ENCODE data around the gene CACNA1I.

Gene CACNA1I

DNA sequence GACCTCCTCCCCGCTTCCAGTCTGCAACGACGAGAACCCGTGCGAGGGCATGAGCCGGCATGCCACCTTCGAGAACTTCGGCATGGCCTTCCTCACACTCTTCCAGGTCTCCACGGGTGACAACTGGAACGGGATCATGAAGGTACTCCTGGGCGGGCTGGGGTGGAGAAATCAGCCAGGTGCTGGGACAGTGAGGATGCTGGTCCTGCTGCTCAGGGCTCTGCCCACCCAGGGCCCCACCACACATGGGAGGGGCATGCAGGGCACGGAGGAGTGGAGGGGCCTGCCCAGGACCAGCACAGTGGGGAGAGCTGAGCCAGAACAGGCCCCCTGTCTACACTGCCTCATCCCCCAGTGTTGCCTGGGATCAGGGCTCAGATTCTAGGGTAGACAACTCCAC, 107.4 kb downstream of the CACNA1I start:
- TF ChIP-seq, protein P1, sequence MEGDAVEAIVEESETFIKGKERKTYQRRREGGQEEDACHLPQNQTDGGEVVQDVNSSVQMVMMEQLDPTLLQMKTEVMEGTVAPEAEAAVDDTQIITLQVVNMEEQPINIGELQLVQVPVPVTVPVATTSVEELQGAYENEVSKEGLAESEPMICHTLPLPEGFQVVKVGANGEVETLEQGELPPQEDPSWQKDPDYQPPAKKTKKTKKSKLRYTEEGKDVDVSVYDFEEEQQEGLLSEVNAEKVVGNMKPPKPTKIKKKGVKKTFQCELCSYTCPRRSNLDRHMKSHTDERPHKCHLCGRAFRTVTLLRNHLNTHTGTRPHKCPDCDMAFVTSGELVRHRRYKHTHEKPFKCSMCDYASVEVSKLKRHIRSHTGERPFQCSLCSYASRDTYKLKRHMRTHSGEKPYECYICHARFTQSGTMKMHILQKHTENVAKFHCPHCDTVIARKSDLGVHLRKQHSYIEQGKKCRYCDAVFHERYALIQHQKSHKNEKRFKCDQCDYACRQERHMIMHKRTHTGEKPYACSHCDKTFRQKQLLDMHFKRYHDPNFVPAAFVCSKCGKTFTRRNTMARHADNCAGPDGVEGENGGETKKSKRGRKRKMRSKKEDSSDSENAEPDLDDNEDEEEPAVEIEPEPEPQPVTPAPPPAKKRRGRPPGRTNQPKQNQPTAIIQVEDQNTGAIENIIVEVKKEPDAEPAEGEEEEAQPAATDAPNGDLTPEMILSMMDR (IDR thresholded peaks at IDR 0.05; ENCODE audit: extremely low read depth, missing control alignments) = no peak
- DNase-seq (ENCODE audit: low spot score) = no peak

DNA sequence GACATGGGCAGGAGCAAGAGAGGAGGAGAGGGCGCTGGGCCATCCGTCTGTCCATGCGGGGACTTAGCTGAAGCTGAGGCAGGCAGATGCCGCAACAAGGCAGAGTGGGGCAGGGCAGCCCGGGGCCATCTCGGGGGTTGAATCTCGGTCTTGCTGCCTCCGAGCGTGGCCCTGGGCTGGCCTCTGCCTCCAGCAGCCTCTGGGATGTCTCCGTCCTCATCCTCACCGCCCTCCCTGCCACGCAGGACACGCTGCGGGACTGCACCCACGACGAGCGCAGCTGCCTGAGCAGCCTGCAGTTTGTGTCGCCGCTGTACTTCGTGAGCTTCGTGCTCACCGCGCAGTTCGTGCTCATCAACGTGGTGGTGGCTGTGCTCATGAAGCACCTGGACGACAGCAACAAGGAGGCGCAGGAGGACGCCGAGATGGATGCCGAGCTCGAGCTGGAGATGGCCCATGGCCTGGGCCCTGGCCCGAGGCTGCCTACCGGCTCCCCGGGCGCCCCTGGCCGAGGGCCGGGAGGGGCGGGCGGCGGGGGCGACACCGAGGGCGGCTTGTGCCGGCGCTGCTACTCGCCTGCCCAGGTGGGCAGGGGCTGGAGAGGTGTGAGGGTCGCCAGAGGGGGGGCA, 108.4 kb downstream of the CACNA1I start:
- DNase-seq (ENCODE audit: low spot score) = no peak
- TF ChIP-seq, protein P1 (IDR thresholded peaks at IDR 0.05; ENCODE audit: extremely low read depth, missing control alignments) = no peak

DNA sequence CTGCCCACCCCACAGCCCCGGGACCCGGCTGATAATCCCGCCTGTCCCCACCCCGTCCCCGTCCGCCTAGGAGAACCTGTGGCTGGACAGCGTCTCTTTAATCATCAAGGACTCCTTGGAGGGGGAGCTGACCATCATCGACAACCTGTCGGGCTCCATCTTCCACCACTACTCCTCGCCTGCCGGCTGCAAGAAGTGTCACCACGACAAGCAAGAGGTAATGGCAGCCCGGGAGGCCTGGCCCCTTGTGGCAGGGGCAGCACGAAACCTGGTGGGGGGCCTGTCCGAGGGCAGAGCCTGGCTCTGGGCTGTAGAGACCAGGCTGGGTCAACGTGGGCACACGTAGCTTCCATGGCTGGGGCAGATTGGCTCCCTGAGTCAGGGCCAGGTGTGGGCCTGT, 109.1 kb downstream of the CACNA1I start:
- no peak for DNase-seq (ENCODE audit: low spot score)
- TF ChIP-seq, protein P1 (IDR thresholded peaks at IDR 0.05; ENCODE audit: extremely low read depth, missing control alignments) = no peak

DNA sequence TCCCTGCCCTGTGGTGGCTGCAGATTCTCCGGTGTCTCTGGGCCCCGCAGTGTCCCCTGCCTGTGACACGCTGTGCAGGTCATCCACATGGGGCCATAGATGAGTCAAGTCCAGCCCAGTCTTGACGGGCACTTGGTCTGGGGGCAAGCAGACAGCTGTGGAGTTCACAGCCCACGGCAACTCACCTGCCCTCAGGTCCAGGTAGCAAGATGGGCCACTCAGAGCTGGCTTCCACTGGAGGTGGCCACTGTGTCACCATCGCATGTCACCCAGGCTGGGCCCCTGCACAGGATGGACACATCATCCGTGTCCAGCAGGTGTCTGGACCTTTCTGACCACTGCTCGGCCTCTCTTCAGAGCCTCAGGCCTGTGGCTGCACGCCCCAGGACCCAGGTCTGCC, 109.9 kb downstream of the CACNA1I start:
- no peak for DNase-seq (ENCODE audit: low spot score)
- TF ChIP-seq, protein P1 (IDR thresholded peaks at IDR 0.05; ENCODE audit: extremely low read depth, missing control alignments) = no peak

DNA sequence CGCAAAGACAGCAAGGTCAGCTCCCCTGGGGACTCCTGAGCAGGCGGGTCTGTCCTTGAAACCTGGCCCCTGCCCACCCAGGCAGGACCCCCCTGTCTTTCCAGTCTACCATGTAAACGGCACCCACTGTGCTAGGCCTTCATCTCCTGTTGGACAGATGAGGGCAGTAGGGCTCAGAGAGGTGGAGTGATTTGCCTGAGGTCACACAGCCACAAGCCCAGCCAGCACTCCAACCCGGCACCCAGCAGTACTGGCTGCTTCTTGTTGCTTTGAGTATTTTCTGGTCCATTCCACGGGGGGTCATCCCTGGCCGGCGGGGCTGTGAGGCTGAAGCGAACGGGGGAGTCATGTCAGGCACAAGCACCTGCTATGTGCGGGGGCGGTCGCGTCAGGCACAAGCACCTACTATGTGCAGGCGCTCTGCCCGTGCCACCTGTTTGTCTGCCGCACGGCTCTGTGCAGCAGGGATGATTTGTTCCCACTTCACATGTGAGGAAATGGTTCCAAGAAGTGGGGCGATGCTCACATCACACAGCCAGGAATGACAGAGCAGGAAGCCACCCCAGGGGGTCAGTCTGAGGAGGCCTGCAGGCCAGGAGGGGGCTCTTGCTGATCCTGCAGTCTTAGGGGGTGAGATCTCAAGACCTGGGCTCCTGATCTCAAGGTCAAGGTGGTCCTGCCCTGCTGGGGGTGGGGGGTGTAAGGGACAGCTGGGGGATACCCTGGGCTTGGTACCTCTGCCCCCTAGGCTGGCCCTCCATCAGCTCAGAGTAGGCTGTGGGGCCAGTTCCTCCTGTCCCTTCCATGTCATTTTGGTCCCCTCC, 110.7 kb downstream of the CACNA1I start:
- no peak for DNase-seq (ENCODE audit: low spot score)
- TF ChIP-seq, protein P1 (IDR thresholded peaks at IDR 0.05; ENCODE audit: extremely low read depth, missing control alignments) = no peak

DNA sequence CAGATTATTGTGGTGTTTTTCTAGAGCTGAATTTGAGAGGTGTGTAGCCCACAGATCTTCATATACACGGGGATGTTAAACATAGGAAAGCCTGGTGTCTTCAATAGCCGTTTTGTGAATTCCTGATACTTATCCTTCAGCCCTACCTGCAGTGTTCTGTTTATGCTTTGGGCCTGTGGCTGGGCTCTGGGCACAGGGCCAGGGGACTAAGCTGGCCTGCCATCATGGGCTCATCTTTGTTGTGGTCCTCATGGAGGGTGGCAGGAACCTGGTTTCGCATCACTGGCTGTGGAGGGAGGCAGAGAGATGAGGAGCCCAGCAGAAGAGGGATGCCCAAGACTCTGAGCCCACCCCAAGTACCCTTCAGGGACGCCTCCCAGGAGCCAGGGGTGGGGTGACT, 112.4 kb downstream of the CACNA1I start:
- TF ChIP-seq, protein P1 (IDR thresholded peaks at IDR 0.05; ENCODE audit: extremely low read depth, missing control alignments) = no peak
- DNase-seq (ENCODE audit: low spot score) = no peak

DNA sequence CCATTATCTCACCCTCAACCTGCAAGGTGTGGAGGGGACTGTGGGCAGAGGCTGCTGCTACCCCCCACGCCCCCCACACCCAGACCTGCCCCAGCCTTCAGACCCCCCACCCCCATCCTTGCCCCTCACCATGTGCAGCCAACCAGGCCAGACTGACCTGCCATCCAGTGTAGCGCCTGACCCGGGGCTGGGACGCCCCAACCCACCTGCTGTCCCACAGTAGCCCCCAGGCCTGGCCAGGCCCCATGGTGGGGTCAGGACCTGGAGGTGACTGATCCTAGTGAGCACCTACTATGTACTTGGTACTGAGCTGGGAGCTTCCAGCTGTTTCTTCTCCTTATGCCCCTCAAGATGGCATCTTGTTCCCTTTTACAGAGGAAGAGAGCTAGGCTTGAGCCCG, 113.1 kb downstream of the CACNA1I start:
- no peak for DNase-seq (ENCODE audit: low spot score)

More for the DNA sequence above, 113.1 kb downstream of the CACNA1I start:
- TF ChIP-seq, protein P1 (IDR thresholded peaks at IDR 0.05; ENCODE audit: extremely low read depth, missing control alignments) = no peak

Measured in GM20000 (cell line).